Tibial nerve (tissue), 3 donors: ENCODE measurements around the gene PHC2.

Experiments used
- CTCF ChIP-seq, 5 experiments: fragments of 200-600 bp in 3 of 5; fragments of 450-650 bp in 2 of 5; sonication (generic) in 3 of 5; IDR thresholded peaks; one replicate each; pipeline ENCODE4 v1.5.1; 2016 to 2019; ENCODE audit warnings: antibody characterized with exemption in 5 of 5, mild to moderate bottlenecking in 3 of 5, moderate library complexity in 2 of 5
- POLR2A ChIP-seq, 2 donors: fragments of 450-650 bp; IDR thresholded peaks; one replicate each; pipeline ENCODE4 v1.6.1; 2017; ENCODE audit warnings: antibody characterized with exemption in 2 of 2, mild to moderate bottlenecking in 2 of 2, moderate library complexity in 2 of 2

- TF ChIP-seq POLR2A (IDR thresholded peaks at IDR 0.05) (no peak), CTCF (IDR thresholded peaks at IDR 0.05) (no peak)
Measured at GRCh38 chr1:33396188-33397124, 34.4 kb downstream of the PHC2 start.
